Activated CD8-positive, alpha-beta memory T cell treated with anti-CD3 and anti-CD28 coated beads, Interleukin-2, amount 10 ng/mL, durations not matched to agents 7 days and 5 days (primary cell): ENCODE measurements around the gene ZNF334. TPM values are rescaled to one million over a fixed set of nuclear protein-coding genes. Genes with fewer than 3 reads are reported as not detected.

ENCODE experiments used
- ATAC-seq: fragments of 150-1000 bp; cut with Tn5 transposase; one replicate; pipeline ENCODE4 v1.10.0; 2021; ENCODE audit warnings: moderate library complexity
- CTCF ChIA-PET: fragments of 350-600 bp; sonication (Branson Sonifier 250); formaldehyde crosslinking; loops from one replicate; lab custom pipeline; 2021; ENCODE audit warnings: antibody characterized with exemption; lab: Charles Lee
- DNase-seq: peaks from one replicate; pipeline ENCODE4 v3.0.0-alpha.2; 2020
- H3K27ac Mint-ChIP-seq: one replicate; pipeline ENCODE4 v1.8.0; 2021; ENCODE audit warnings: mild to moderate bottlenecking, mixed read lengths
- H3K27me3 Mint-ChIP-seq: one replicate; pipeline ENCODE4 v1.8.0; 2021; ENCODE audit warnings: mixed read lengths
- H3K36me3 Mint-ChIP-seq: one replicate; pipeline ENCODE4 v1.8.0; 2021; ENCODE audit warnings: mild to moderate bottlenecking, mixed read lengths
- H3K4me1 Mint-ChIP-seq: one replicate; pipeline ENCODE4 v1.8.0; 2021; ENCODE audit warnings: mixed read lengths
- H3K4me3 Mint-ChIP-seq: one replicate; pipeline ENCODE4 v1.8.0; 2021; ENCODE audit warnings: mild to moderate bottlenecking, moderate library complexity, mixed read lengths
- H3K9me3 Mint-ChIP-seq: one replicate; pipeline ENCODE4 v1.8.0; 2022; ENCODE audit warnings: low read depth, mixed read lengths
- total RNA-seq, 2 experiments: library from RNA; stranded (reverse); gene quantifications; one replicate each; pipeline ENCODE4 v1.2.3, GENCODE V29; 2021

Gene ZNF334
- total RNA-seq: 1 to 10 TPM; 1.7 to 1.8 TPM

GRCh38 chr20:46512943-46513844, at the start of gene ZNF334:
Gene ZNF334, minus strand, starts transcription at chr20:46513559. Its CDS starts 1,457 bp downstream, at chr20:46512102.
- ATAC-seq (peak; percentile 85), DNase-seq (peak; percentile 60)
- peaks cover 14% of the 10 kb centered on the region for H3K36me3 Mint-ChIP-seq
- peaks cover 3% of the 10 kb centered on the region for H3K9me3 Mint-ChIP-seq
- H3K4me1 Mint-ChIP-seq: peaks cover 22% of the 10 kb centered on the region
- peaks cover 7% of the 10 kb centered on the region for H3K27me3 Mint-ChIP-seq
- CTCF ChIA-PET: interaction anchor here (0.8 to 2.3 kb wide), 8 partner anchors 8 to 181 kb away, joined by 3 to 7 read pairs (median 4); no protein-coding TSS in a partner anchor
- peak within 1 kb of the TSS; percentile 62 for H3K27ac Mint-ChIP-seq
- peak within 1 kb of the TSS; percentile 71 for H3K4me3 Mint-ChIP-seq

DNA sequence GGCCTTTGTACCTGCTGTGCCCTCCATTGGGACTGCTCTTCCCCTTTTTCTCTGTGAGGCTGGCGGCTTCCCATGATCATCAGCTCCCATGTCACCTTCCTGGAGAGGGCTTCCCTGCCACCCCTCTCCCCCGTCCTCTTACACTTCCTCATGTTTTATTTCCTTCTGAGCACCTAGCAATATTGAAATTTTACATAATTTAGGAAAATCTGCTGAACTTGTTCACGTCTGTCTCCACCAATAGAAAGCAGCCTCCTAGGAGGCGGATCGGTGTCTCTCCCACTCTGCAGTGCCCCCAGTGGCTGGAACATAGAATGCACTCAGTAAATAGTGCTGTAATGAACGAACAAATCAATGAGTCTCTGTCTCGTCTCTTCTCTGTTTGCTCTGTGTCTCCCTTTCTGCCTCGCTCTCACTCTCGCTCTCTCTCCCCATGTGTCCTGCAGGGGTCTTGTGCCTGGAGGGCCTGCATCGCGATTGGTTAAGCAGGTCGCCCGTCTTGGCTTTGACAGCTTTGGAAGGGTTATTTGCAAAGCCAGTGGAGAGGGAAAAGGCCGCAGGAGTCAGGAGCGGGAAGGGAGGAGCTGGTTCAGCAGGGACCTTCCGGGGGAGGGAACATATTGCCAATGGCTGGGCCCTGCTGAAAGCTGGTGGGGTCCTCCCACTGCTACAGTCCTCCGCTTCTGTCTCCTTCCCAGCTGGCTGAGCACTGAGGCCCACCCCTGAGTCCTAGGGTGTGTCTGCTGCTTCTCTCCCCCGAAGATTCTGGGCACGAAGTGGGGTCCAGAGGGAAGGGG, 49.2 kb upstream of the ZNF334 start:
- Mint-ChIP-seq H3K36me3 (no peaks in the 10 kb centered on the region), H3K4me3 (no peak overlapping the region), H3K4me1 (peaks cover 29% of the 10 kb centered on the region), H3K9me3 (no peaks in the 10 kb centered on the region), H3K27me3 (peaks cover 5% of the 10 kb centered on the region), H3K27ac (no peak overlapping the region)
- CTCF ChIA-PET: interaction anchor here (0.9 to 5.8 kb wide), 17 partner anchors 11 to 142 kb away, joined by 3 to 69 read pairs (median 6); partner anchors contain the start of genes OCSTAMP, TP53RK and ZNF334
- DNase-seq (peak; percentile 81), ATAC-seq (peak; percentile 79)

DNA sequence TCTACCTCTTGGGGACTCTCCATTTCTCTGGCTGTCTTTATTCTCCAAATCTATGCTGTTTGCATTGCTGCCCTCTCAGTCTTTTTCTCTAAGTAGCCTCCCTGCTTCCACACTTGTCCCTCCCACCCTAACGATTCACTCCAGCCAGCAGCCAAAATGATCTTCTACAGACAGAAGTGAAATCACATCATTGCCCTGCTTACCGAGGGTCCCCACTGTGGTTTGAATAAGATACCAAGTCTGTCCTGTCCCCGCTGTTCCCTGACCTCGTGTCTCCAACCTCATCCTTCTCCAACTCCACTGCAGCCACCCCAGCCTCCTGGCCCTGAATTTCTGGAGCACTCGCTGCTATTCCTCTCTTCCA, 48.6 kb upstream of the ZNF334 start:
- no peak for DNase-seq
- Mint-ChIP-seq H3K27ac (no peak overlapping the region), H3K9me3 (no peaks in the 10 kb centered on the region), H3K4me1 (peaks cover 34% of the 10 kb centered on the region), H3K27me3 (peaks cover 4% of the 10 kb centered on the region), H3K36me3 (no peaks in the 10 kb centered on the region), H3K4me3 (no peak overlapping the region)
- CTCF ChIA-PET: interaction anchor here (1.0 to 5.8 kb wide), 17 partner anchors 12 to 142 kb away, joined by 3 to 69 read pairs (median 6); partner anchors contain the start of genes OCSTAMP, TP53RK and ZNF334
- ATAC-seq: no peak

DNA sequence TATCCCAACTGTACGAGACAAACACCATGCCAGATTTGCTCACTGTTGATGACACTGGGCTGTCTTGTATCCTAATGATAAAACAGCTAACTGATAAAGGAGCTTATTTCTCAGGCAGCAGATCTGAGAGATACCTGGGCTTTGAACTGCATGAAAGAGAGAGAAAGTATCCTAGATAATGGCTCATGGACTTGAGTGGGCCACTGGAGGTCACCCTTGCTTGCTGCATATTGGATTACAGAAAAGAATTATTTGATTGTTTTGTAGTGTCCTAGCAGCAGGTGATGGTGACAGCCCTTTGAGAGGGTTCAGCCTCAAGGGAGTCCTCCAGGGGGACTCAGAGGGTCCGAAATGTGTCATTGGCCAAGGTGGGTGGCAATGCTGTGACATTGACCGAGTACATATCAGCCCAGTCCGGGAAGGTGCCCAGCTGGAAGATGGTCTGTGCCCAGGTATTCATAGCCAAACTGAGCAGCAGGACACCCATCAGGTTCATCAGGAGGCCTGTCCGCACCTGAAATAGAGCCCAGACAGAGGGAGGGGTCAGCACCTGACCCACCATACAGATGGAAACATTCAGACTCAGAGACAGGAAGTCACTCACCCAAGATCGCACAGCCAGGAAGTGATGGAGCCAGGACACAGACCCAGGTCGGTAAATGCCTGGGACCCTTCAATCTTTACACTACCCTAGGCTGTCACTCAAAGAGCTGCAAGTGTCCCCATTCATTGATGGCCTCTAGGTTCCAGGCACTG, 46.5 kb upstream of the ZNF334 start:
- no peak for DNase-seq
- H3K4me3 Mint-ChIP-seq: no peak overlapping the region
- peaks cover 47% of the 10 kb centered on the region for H3K4me1 Mint-ChIP-seq
- peak overlapping the region; percentile 31 for H3K27ac Mint-ChIP-seq
- H3K36me3 Mint-ChIP-seq: peaks cover 4% of the 10 kb centered on the region
- ATAC-seq: peak; percentile 43
- H3K27me3 Mint-ChIP-seq: no peaks in the 10 kb centered on the region
- H3K9me3 Mint-ChIP-seq: no peaks in the 10 kb centered on the region
- CTCF ChIA-PET: interaction anchor here (1.0 to 5.8 kb wide), 9 partner anchors 8 to 130 kb away, joined by 3 to 69 read pairs (median 4); partner anchors contain the start of genes OCSTAMP and TP53RK

GRCh38 chr20:46559001-46559400, 45.6 kb upstream of the ZNF334 start:
- no peak for DNase-seq
- Mint-ChIP-seq H3K27ac (no peak overlapping the region), H3K36me3 (peaks cover 5% of the 10 kb centered on the region), H3K9me3 (no peaks in the 10 kb centered on the region), H3K4me1 (peaks cover 54% of the 10 kb centered on the region), H3K27me3 (no peaks in the 10 kb centered on the region), H3K4me3 (no peak overlapping the region)
- CTCF ChIA-PET: interaction anchor here (1.0 to 5.8 kb wide), 7 partner anchors 9 to 130 kb away, joined by 3 to 69 read pairs (median 4); partner anchors contain the start of genes OCSTAMP and TP53RK
- ATAC-seq: no peak

- CTCF ChIA-PET: interaction anchor here (0.7 to 5.8 kb wide), 6 partner anchors 8 to 124 kb away, joined by 3 to 69 read pairs (median 5); partner anchors contain the start of gene OCSTAMP
- Mint-ChIP-seq H3K27ac (no peak overlapping the region), H3K4me1 (peaks cover 57% of the 10 kb centered on the region), H3K27me3 (no peaks in the 10 kb centered on the region), H3K9me3 (no peaks in the 10 kb centered on the region), H3K36me3 (peaks cover 6% of the 10 kb centered on the region), H3K4me3 (no peak overlapping the region)
- ATAC-seq (no peak), DNase-seq (no peak)
Measured at GRCh38 chr20:46558511-46558959, 45.2 kb upstream of the ZNF334 start.

GRCh38 chr20:46557231-46557956, 44.0 kb upstream of the ZNF334 start:
- CTCF ChIA-PET: interaction anchor here (0.8 to 5.8 kb wide), 4 partner anchors 13 to 40 kb away, joined by 3 to 28 read pairs (median 3); no protein-coding TSS in a partner anchor
- Mint-ChIP-seq H3K4me3 (no peak overlapping the region), H3K36me3 (peaks cover 6% of the 10 kb centered on the region), H3K4me1 (peaks cover 68% of the 10 kb centered on the region), H3K27ac (no peak overlapping the region), H3K27me3 (no peaks in the 10 kb centered on the region), H3K9me3 (no peaks in the 10 kb centered on the region)
- no peak for ATAC-seq
- DNase-seq: no peak

- Mint-ChIP-seq H3K36me3 (peaks cover 6% of the 10 kb centered on the region), H3K4me1 (peaks cover 80% of the 10 kb centered on the region), H3K9me3 (no peaks in the 10 kb centered on the region), H3K27ac (peak overlapping the region; percentile 33), H3K4me3 (no peak overlapping the region), H3K27me3 (no peaks in the 10 kb centered on the region)
- ATAC-seq (no peak), DNase-seq (no peak)
- CTCF ChIA-PET: interaction anchor here (0.6 to 1.8 kb wide), 3 partner anchors 8 to 10 kb away, joined by 3 to 7 read pairs (median 3); no protein-coding TSS in a partner anchor
Measured at GRCh38 chr20:46555370-46555956, 42.1 kb upstream of the ZNF334 start.

DNA sequence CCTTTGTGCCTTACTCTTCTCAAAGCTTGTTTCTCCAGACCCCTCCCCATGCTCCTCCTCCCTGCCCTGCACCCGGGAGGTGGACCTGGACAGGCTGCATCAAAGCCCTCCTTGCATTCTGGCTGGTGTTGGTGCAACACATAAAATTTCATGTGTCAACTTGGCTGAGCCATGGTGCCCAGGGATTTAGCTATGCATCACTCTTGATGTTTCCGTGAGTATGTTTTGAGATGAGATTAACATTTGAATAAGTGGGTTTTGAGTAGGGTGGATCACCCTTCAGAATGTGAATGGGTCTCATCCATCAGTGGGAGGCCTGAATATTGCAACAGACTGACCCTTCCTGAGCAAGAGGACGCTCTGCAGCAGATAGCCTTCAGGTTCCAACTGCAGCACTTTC, 41.5 kb upstream of the ZNF334 start:
- CTCF ChIA-PET: interaction anchor here (1.8 to 9.2 kb wide), 2 partner anchors 6 to 10 kb away, joined by 7 to 69 read pairs; no protein-coding TSS in a partner anchor
- H3K4me3 Mint-ChIP-seq: no peak overlapping the region
- peaks cover 6% of the 10 kb centered on the region for H3K36me3 Mint-ChIP-seq
- H3K9me3 Mint-ChIP-seq: no peaks in the 10 kb centered on the region
- H3K27ac Mint-ChIP-seq: no peak overlapping the region
- no peaks in the 10 kb centered on the region for H3K27me3 Mint-ChIP-seq
- ATAC-seq: no peak
- no peak for DNase-seq
- H3K4me1 Mint-ChIP-seq: peaks cover 79% of the 10 kb centered on the region

- no peaks in the 10 kb centered on the region for H3K27me3 Mint-ChIP-seq
- peaks cover 73% of the 10 kb centered on the region for H3K4me1 Mint-ChIP-seq
- H3K4me3 Mint-ChIP-seq: no peak overlapping the region
- H3K27ac Mint-ChIP-seq: peak overlapping the region; percentile 13
- peaks cover 6% of the 10 kb centered on the region for H3K36me3 Mint-ChIP-seq
- H3K9me3 Mint-ChIP-seq: no peaks in the 10 kb centered on the region
- DNase-seq (no peak), ATAC-seq (no peak)
- CTCF ChIA-PET: interaction anchor here (1.8 to 9.2 kb wide), 5 partner anchors 7 to 135 kb away, joined by 7 to 69 read pairs (median 15); partner anchors contain the start of gene TP53RK
Measured at GRCh38 chr20:46553926-46554325, 40.6 kb upstream of the ZNF334 start.
